ENCODE results near the gene MFAP5.
"Not testable (repeated sequence)": the region's sequence is repeated elsewhere in the genome, so short reads cannot be mapped to it uniquely, and the experiment has no call there.

The MFAP5 gene

DNA sequence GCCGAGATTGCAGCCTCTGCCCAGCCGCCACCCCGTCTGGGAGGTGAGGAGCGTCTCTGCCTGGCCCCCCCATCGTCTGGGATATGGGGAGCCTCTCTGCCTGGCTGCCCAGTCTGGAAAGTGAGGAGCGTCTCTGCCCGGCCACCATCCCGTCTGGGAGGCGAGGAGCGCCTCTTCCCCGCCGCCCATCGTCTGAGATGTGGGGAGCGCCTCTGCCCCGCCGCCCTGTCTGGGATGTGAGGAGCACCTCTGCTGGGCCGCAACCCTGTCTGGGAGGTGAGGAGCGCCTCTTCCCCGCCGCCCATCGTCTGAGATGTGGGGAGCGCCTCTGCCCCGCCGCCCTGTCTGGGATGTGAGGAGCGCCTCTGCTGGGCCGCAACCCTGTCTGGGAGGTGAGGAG, 37.9 kb downstream of the MFAP5 start:
- DNase-seq = not testable (repeated sequence)

DNA sequence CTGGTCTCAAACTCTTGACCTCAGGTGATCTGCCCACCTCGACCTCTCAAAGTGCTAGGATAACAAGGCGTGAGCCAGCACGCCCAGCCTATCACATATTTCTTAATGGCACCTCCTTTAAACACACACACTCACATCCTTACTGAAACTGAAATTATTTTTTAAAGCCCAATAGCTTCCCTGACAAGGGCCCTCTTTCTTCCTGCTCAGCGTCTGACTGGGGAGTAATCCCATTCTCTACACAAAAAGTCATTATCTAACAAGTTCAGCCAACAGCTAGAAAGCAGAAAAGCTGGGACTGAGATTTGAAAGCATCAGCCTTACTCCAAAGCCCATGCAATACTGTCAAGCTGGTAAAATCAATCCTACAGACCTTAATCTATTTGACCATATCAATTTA, 40.0 kb downstream of the MFAP5 start:
- no peak for DNase-seq

DNA sequence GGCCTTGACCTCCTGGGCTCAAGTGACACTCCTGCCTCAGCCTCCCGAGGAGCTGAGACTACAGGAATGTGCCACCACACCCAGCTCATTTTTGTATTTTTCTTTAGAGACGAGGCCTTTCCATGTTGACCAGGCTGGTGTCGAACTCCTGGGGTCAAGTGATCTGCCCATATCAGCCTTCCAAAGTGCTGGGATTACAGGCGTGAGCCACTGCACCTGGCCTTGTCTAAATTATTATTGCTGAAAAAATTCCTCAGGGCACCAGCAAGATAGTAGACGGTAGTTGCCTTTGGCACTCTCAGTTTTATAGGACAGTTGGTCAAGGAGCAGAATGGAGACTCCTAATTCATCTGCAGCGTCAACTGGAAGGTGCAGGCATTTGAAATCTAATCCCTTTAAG, 47.4 kb downstream of the MFAP5 start:
- DNase-seq = no peak

DNA sequence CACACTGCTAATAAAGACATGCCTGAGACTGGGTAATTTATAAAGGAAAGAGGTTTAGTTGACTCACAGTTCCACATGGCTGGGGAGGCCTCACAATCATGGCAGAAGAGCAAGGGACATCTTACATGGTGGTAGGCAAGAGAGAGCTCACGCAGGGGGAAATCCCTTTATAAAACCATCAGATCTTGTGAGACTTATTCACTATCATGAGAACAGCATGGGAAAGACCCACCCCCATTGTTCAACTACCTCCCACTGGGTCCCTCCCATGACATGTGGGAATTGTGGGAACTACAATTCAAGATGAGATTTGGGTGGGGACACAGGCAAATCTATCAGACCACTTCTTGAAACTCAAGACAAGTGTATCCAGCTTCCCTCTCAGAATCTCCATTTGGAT, 48.7 kb downstream of the MFAP5 start:
- not testable (repeated sequence) for DNase-seq

DNA sequence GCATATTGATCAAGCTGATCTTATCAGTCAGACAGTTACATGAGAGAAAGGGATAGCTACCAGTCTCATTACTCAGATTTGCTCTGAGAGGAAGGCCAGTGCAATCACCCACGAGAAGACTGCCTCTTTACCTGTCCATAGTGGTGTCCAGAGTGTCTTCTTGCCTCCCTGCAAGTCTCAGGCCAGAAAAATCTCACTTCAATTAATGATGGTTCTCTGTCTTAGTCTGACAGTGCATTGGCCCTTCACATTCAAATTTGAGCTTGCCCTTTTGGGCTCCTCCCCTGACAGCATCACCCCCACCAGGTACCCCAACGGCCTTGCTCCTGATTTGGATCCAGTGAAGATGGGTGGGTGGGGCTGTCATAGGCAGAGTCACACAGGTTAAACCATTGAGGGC, 50.0 kb downstream of the MFAP5 start, which contains the start of gene AICDA:
AICDA (minus strand) TSS at position 231 of the 400 bp plus-strand sequence; CDS start at position 139, 92 bp downstream.
- DNase-seq = no peak

DNA sequence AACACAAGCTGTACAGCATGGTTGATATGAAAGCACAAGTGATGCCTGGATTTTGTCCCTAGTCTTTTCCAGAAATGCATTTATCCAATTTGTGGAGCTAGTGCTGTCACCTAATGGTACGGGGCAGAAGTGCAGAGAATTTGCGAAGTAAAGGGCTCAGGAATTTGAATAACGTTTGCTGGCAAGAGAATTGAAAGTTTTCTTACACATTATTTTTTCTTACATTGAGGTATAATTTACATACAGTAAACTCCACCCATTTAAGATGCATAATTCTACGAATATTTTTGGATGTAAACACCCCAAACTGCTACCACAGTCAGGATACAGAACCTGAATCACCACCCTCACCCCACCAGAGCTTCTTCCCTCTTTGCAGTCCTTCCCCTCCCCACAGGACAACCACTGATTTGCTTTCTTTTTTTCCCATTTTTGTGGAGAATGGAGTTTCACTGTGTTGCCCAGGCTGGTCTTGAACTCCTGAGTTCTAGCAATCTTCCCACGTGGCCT, 53.5 kb downstream of the MFAP5 start:
- no peak for DNase-seq

DNA sequence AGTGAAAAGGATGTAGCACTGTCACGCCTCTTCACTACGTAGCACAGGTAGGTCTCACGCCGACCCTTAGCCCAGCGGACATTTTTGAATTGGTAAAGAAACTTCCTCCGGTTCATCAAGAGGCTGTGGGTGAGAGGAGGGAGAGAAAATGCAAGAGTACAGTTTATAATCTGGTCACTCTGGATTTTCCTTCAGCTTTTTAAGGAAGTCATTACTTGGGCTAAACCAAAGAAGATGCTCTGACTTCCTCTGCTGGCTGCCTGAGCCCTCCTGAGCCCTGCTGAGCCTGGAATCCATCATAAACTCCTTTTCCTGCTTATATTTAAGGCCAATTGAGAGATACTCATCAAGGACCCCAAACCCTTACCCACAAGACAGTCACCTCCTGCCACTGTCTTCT, 55.7 kb downstream of the MFAP5 start:
- no peak for DNase-seq

DNA sequence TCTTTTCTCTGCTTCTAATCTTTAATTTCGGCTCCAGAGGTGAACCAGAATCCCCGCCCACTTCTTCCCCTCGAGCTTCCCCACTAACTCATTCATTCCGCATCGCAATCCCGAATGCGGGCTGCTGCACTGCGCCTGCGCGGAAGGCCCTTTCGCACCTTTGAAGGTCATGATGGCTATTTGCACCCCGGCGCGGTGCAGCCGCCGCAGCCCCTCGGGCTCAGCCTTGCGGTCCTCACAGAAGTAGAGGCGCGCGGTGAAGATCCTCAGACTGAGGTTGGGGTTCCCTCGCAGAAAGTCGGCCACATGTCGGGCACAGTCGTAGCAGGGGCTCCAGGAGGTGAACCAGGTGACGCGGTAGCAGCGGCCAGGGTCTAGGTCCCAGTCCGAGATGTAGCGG, 57.6 kb downstream of the MFAP5 start:
- DNase-seq = no peak

DNA sequence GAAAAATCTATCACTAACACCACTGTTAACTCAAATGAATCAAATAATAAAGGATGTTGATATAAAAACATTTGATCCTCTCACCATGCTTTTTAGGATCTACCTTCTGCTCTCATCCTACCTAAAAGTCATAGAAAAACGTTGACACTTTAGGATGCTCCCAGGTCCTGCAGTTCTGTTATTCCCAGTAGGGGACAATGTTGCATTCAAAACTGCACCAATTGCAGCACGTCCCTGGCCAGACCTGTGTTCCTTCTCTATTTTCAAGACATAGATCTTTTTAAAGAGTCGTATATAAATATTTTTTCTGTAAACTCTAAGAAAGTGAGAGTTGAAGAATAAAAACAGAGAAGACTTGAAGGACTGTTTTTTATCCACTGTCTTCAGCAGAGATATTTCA, 58.8 kb downstream of the MFAP5 start:
- DNase-seq = peak; percentile 3

DNA sequence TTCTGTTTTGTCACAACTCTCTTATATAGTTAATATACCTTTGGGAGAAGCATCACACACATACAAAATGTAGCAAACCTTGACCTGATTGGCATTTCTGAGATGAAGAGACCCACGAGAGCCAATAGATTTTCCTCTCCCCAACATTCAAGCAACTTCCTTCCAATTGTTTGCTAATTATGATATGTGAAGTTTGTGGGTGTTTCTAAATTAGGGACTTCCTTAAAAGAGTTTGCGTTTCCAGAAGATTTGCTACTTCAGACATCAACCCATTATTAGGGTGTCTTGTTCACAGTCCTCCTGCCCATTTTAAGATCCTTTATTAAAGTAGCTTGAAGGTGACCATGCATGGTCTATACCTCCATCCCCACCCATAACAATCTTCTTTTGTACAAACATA, 59.3 kb downstream of the MFAP5 start:
- no peak for DNase-seq

DNA sequence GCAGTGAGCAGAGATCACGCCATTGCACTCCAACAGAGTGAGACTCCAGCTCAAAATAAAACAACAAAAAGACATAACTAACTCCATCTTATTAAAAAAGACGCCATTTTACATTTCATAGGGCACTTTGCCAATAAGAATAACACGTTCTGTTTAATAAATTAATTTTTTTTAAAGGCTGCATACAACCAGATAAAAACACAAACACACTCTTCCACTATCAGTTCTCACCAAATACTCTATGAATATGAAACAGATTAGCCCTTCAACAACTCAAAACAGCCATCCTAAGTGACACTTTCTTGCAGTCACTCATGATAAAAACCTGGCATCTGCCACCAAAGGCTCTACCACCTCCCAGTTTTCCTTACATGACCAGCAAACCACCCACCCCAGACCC, 66.1 kb downstream of the MFAP5 start:
- DNase-seq = peak; percentile 1

All from activated CD8-positive, alpha-beta memory T cell treated with anti-CD3 and anti-CD28 coated beads for 24 hours (primary cell).